ENCODE data around the gene ATP6V0C.

DNA sequence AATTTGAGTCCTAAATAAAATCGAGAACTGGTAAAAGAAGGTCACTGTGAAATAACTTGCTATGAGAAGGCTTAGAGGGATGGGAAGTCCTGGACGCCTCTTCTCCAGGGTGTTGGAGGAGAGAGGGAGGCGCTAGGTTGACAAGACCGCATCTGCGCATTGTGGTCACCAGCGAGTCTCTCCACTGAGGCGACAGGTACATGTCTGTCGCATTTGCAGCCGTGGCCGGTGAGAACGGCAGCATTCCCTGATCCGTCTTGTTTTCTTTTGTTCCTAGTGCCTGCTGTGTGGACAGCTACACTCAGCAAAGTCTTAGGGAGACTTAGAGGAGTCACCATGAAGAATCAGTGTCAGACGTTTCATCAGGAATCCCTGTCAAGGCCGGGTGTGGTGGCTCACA, 8.1 kb upstream of the ATP6V0C start:
- TF ChIP-seq, protein P1, sequence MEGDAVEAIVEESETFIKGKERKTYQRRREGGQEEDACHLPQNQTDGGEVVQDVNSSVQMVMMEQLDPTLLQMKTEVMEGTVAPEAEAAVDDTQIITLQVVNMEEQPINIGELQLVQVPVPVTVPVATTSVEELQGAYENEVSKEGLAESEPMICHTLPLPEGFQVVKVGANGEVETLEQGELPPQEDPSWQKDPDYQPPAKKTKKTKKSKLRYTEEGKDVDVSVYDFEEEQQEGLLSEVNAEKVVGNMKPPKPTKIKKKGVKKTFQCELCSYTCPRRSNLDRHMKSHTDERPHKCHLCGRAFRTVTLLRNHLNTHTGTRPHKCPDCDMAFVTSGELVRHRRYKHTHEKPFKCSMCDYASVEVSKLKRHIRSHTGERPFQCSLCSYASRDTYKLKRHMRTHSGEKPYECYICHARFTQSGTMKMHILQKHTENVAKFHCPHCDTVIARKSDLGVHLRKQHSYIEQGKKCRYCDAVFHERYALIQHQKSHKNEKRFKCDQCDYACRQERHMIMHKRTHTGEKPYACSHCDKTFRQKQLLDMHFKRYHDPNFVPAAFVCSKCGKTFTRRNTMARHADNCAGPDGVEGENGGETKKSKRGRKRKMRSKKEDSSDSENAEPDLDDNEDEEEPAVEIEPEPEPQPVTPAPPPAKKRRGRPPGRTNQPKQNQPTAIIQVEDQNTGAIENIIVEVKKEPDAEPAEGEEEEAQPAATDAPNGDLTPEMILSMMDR (IDR thresholded peaks at IDR 0.05) = no peak
- no peak for TF ChIP-seq POLR2A (IDR thresholded peaks at IDR 0.05)
- TF ChIP-seq POLR2AphosphoS5 (IDR thresholded peaks at IDR 0.05) = no peak
- TF ChIP-seq EP300 (IDR thresholded peaks at IDR 0.05) = no peak
